KMS-11 (cell line): ENCODE measurements around the gene C8A.

ENCODE experiments used
- H2AFZ ChIP-seq: fragments of 200-600 bp; sonication (generic); 2 replicates; pipeline ENCODE4 v1.6.1; 2016; ENCODE audit warnings: antibody characterized with exemption, mixed run types, low read depth
- H3K27ac ChIP-seq: fragments of 200-600 bp; sonication (generic); 2 replicates; pipeline ENCODE4 v1.6.1; 2016; ENCODE audit warnings: mild to moderate bottlenecking, mixed run types
- H3K27me3 ChIP-seq: fragments of 200-600 bp; sonication (generic); 2 replicates; pipeline ENCODE4 v1.6.1; 2017; ENCODE audit warnings: mild to moderate bottlenecking, low read depth, mixed run types, moderate library complexity; ENCODE audit not compliant: insufficient read depth
- H3K36me3 ChIP-seq: fragments of 200-600 bp; sonication (generic); 2 replicates; pipeline ENCODE4 v1.6.1; 2017; ENCODE audit warnings: mild to moderate bottlenecking, mixed run types; ENCODE audit not compliant: insufficient read depth
- H3K4me1 ChIP-seq: fragments of 200-600 bp; sonication (generic); 2 replicates; pipeline ENCODE4 v1.6.1; 2016; ENCODE audit warnings: mild to moderate bottlenecking, low read depth, mixed run types; ENCODE audit not compliant: poor library complexity, severe bottlenecking
- H3K4me2 ChIP-seq: fragments of 200-600 bp; sonication (generic); 2 replicates; pipeline ENCODE4 v1.7.0; 2016; ENCODE audit warnings: mild to moderate bottlenecking, mixed run types
- H3K4me3 ChIP-seq: fragments of 200-600 bp; sonication (generic); IDR thresholded peaks from 2 replicates; pipeline ENCODE4 v1.6.1; 2017; ENCODE audit warnings: low read depth, low read length, mixed read lengths; ENCODE audit not compliant: insufficient read depth
- H3K79me2 ChIP-seq: fragments of 200-600 bp; sonication (generic); 2 replicates; pipeline ENCODE4 v1.6.1; 2016; ENCODE audit warnings: low read depth, mixed run types; ENCODE audit not compliant: insufficient read depth
- H3K9ac ChIP-seq: fragments of 200-600 bp; sonication (generic); 2 replicates; pipeline ENCODE4 v1.6.1; 2016; ENCODE audit warnings: mild to moderate bottlenecking, mixed run types
- H4K20me1 ChIP-seq: fragments of 200-600 bp; sonication (generic); 2 replicates; pipeline ENCODE4 v1.6.1; 2016; ENCODE audit warnings: mild to moderate bottlenecking, mixed run types; ENCODE audit not compliant: insufficient read depth
- CTCF ChIP-seq: fragments of 200-600 bp; sonication (generic); conservative IDR thresholded peaks from 2 replicates; pipeline ENCODE4 v1.6.1; 2017; ENCODE audit warnings: low read depth, mild to moderate bottlenecking, antibody characterized with exemption, low read length, moderate library complexity, mixed read lengths

The C8A gene

GRCh38 chr1:56850922-56851321 lies 3.7 kb upstream of the C8A start:
- H3K4me3 ChIP-seq, result no peak overlapping the region
- H3K4me2 ChIP-seq, result no peak overlapping the region
- no peak overlapping the region for H3K27ac ChIP-seq
- H3K36me3 ChIP-seq, result no peaks in the 10 kb centered on the region
- no peaks in the 10 kb centered on the region for H3K4me1 ChIP-seq
- TF ChIP-seq CTCF, result no peak
- no peaks in the 10 kb centered on the region for H3K27me3 ChIP-seq
- H3K9ac ChIP-seq, result no peak overlapping the region
- H4K20me1 ChIP-seq, result no peaks in the 10 kb centered on the region
- H2AFZ ChIP-seq, result no peak overlapping the region
- no peaks in the 10 kb centered on the region for H3K79me2 ChIP-seq

GRCh38 chr1:56852476-56852875 lies 2.1 kb upstream of the C8A start:
- H3K9ac ChIP-seq, result no peak overlapping the region
- no peaks in the 10 kb centered on the region for H3K79me2 ChIP-seq
- H3K36me3 ChIP-seq, result no peaks in the 10 kb centered on the region
- no peaks in the 10 kb centered on the region for H3K4me1 ChIP-seq
- H3K4me2 ChIP-seq, result no peak overlapping the region
- H3K27ac ChIP-seq, result no peak overlapping the region
- no peak overlapping the region for H3K4me3 ChIP-seq
- no peaks in the 10 kb centered on the region for H3K27me3 ChIP-seq
- no peak overlapping the region for H2AFZ ChIP-seq
- no peak for TF ChIP-seq CTCF
- no peaks in the 10 kb centered on the region for H4K20me1 ChIP-seq

GRCh38 chr1:56855190-56855589 lies 593 bp downstream of the C8A start:
- Histone ChIP-seq H3K36me3 (no peaks in the 10 kb centered on the region), H3K9ac (no peak overlapping the region), H2AFZ (no peak overlapping the region), H3K79me2 (no peaks in the 10 kb centered on the region), H3K4me2 (no peak overlapping the region), H3K27ac (no peak overlapping the region), H3K27me3 (no peaks in the 10 kb centered on the region), H3K4me1 (no peaks in the 10 kb centered on the region), H3K4me3 (no peak overlapping the region), H4K20me1 (no peaks in the 10 kb centered on the region)
- TF ChIP-seq CTCF, result no peak

GRCh38 chr1:56856186-56856585 lies 1.6 kb downstream of the C8A start:
- no peak for TF ChIP-seq CTCF
- Histone ChIP-seq H3K36me3 (no peaks in the 10 kb centered on the region), H2AFZ (no peak overlapping the region), H3K27ac (no peak overlapping the region), H3K79me2 (no peaks in the 10 kb centered on the region), H3K9ac (no peak overlapping the region), H4K20me1 (no peaks in the 10 kb centered on the region), H3K27me3 (no peaks in the 10 kb centered on the region), H3K4me1 (no peaks in the 10 kb centered on the region), H3K4me3 (no peak overlapping the region), H3K4me2 (no peak overlapping the region)

- H3K79me2 ChIP-seq, result no peaks in the 10 kb centered on the region
- no peak overlapping the region for H3K4me2 ChIP-seq
- H3K27ac ChIP-seq, result no peak overlapping the region
- no peak for TF ChIP-seq CTCF
- H3K4me1 ChIP-seq, result no peaks in the 10 kb centered on the region
- H3K9ac ChIP-seq, result no peak overlapping the region
- no peak overlapping the region for H2AFZ ChIP-seq
- no peak overlapping the region for H3K4me3 ChIP-seq
- H3K27me3 ChIP-seq, result no peaks in the 10 kb centered on the region
- H4K20me1 ChIP-seq, result no peaks in the 10 kb centered on the region
- H3K36me3 ChIP-seq, result no peaks in the 10 kb centered on the region
Observed at GRCh38 chr1:56859287-56859686, 4.7 kb downstream of the C8A start.
